Upper lobe of left lung (tissue), 4 donors: ENCODE measurements around the gene TENT5C.

ENCODE experiments used
- CTCF ChIP-seq, 6 experiments: fragments of 450-650 bp in 4 of 6; fragments of 200-600 bp in 2 of 6; sonication (generic) in 2 of 6; IDR thresholded peaks; one replicate each; pipeline ENCODE4 v1.5.1; 2016 to 2019; ENCODE audit warnings: antibody characterized with exemption in 6 of 6
- EP300 ChIP-seq, 4 donors: sonication (generic); formaldehyde crosslinking; IDR thresholded peaks; one replicate each; pipeline ENCODE4 v1.5.1; 2017; ENCODE audit warnings: antibody characterized with exemption in 4 of 4, control low read depth in 2 of 4
- POLR2A ChIP-seq, 4 donors: fragments of 450-650 bp; IDR thresholded peaks; one replicate each; pipeline ENCODE4 v1.5.1; 2016 to 2017; ENCODE audit warnings: antibody characterized with exemption in 4 of 4, mild to moderate bottlenecking in 2 of 4
- POLR2AphosphoS5 ChIP-seq, 2 donors: sonication (generic); formaldehyde crosslinking; IDR thresholded peaks; one replicate each; pipeline ENCODE4 v1.5.1; 2017; ENCODE audit warnings: antibody characterized with exemption in 2 of 2

DNA sequence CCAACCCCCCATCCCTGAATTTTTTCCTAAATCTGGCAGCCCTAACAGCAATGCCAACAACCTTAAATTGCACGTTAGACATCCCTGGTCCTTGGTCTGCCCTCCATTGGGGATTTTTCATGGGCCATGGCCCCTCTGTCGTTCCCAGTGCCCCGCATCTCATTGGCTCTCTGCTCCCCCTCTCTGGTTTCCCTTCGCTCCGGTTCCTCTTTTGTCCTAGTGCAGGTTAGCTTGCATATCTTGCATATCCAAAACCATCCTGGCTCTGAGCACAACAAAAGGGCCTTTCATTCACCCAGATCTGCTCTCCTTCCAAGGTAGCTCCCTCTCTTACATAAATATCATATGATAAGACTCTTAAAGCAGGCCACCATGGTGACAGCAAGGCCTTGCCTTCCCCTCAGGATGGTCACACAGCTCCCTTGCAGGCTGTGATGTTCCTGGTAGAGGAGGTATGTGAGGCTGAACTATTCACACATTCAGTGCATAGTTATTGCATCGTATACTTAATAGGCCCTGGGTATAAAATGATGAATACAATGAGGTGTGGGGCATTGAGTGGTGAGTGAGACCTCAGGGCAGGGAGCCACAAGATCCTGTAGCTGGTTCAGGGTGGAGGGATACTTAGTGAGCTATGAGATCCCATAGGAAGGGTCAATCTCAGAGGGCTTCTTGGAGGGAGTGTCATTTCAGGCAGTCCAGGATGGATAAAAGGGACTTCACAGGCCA, 45.2 kb downstream of the TENT5C start:
- TF ChIP-seq CTCF (IDR thresholded peaks at IDR 0.05) (no peak), POLR2AphosphoS5 (IDR thresholded peaks at IDR 0.05) (no peak), EP300 (IDR thresholded peaks at IDR 0.05) (no peak), POLR2A (IDR thresholded peaks at IDR 0.05) (no peak)
